Measurements from ENCODE around the gene HPGDS. TPM values are rescaled to one million over a fixed set of nuclear protein-coding genes. Genes with fewer than 3 reads are reported as not detected.

The HPGDS gene
- total RNA-seq, 4 donors from 2014 or later, result 0.53 TPM; not detected in 3

DNA sequence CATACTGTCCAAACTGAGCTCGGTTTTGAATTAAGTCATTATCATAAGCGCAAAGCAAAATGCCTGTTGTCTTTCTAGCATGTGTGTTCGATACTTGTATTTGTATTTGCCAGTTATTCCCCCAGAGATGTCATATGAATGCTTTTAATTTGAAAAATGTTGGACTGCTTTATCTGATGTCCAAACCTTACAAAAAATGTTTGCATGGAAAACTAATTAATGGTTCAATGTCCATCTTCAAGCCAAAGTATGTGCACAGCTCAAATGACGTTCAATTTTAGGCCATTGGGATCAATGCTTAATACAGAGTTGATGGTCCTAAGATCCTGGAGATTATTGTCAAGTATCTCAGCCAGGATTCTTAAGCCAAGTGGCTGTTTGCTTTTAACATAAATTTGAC is 17.2 kb upstream of the HPGDS start:
- H3K9me3 ChIP-seq, result no peaks in the 10 kb centered on the region
- TF ChIP-seq, protein P1, sequence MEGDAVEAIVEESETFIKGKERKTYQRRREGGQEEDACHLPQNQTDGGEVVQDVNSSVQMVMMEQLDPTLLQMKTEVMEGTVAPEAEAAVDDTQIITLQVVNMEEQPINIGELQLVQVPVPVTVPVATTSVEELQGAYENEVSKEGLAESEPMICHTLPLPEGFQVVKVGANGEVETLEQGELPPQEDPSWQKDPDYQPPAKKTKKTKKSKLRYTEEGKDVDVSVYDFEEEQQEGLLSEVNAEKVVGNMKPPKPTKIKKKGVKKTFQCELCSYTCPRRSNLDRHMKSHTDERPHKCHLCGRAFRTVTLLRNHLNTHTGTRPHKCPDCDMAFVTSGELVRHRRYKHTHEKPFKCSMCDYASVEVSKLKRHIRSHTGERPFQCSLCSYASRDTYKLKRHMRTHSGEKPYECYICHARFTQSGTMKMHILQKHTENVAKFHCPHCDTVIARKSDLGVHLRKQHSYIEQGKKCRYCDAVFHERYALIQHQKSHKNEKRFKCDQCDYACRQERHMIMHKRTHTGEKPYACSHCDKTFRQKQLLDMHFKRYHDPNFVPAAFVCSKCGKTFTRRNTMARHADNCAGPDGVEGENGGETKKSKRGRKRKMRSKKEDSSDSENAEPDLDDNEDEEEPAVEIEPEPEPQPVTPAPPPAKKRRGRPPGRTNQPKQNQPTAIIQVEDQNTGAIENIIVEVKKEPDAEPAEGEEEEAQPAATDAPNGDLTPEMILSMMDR (IDR thresholded peaks at IDR 0.05 in 4 of 5, conservative IDR thresholded peaks at IDR 0.05 in 1 of 5), result no peak
- TF ChIP-seq POLR2A (IDR thresholded peaks at IDR 0.05), result no peak
- H3K27ac ChIP-seq, result no peak overlapping the region
- in situ Hi-C loops (cut with MboI; ENCODE audit: low sequenced_read_pairs in 4 of 4) (no loop called here), intact Hi-C loops (cut with DNase I; ENCODE audit: low total_unique reads) (no loop called here)
- H3K4me3 ChIP-seq, result no peak overlapping the region
- no peak for DNase-seq
- H3K36me3 ChIP-seq, result no peaks in the 10 kb centered on the region
- no peaks in the 10 kb centered on the region for H3K4me1 ChIP-seq
- no peak for ATAC-seq
- no peaks in the 10 kb centered on the region for H3K27me3 ChIP-seq

DNA sequence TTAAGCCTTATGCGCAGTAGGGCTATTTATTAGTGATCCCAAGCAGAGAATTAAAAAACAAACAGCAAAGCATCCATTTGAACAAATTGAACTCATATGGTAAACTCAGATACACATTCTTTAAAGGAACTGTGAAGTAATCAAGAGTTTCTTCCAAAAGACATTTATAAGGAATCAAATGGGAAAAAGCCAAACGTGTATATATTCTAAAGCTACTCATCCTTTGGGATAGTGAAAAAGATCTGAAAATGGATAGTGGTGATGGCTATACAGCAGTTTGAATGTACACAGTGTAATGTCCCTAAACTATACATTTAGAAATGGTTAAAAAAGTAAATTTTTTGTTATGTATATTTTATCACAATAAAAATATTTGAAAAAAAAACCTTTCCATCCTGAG is 16.6 kb upstream of the HPGDS start:
- no peaks in the 10 kb centered on the region for H3K36me3 ChIP-seq
- TF ChIP-seq, protein P1 (IDR thresholded peaks at IDR 0.05 in 4 of 5, conservative IDR thresholded peaks at IDR 0.05 in 1 of 5), result no peak
- no peak for TF ChIP-seq POLR2A (IDR thresholded peaks at IDR 0.05)
- ATAC-seq (no peak), DNase-seq (no peak)
- in situ Hi-C loops (cut with MboI; ENCODE audit: low sequenced_read_pairs in 4 of 4), result no loop called here
- H3K27ac ChIP-seq, result no peak overlapping the region
- H3K4me3 ChIP-seq, result no peak overlapping the region
- no peaks in the 10 kb centered on the region for H3K27me3 ChIP-seq
- intact Hi-C loops (cut with DNase I; ENCODE audit: low total_unique reads), result no loop called here
- no peaks in the 10 kb centered on the region for H3K9me3 ChIP-seq
- no peaks in the 10 kb centered on the region for H3K4me1 ChIP-seq

DNA sequence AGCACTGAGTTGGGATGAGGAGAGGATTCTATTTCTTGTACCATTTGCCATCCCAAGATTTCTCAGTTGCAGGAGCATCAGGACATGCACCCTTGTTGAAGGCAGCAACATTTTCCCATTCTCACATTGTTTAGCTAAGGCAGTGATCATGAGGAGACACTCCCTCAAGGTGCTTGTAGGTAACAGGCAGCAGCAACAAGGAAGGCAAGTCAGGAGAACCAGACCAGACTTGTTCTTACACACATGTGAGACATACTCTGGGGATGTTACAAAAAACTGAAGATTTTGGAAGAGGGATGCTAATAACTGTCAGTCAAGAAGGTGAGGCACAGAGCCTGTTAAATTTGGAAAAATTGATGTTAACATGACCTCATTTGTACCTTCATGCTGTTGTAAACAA is 15.5 kb upstream of the HPGDS start:
- in situ Hi-C loops (cut with MboI; ENCODE audit: low sequenced_read_pairs in 4 of 4), result no loop called here
- Histone ChIP-seq H3K27ac (no peak overlapping the region), H3K4me3 (no peak overlapping the region)

GRCh38 chr4:94357624-94358023 is 15.0 kb upstream of the HPGDS start:
- TF ChIP-seq, protein P1 (IDR thresholded peaks at IDR 0.05 in 4 of 5, conservative IDR thresholded peaks at IDR 0.05 in 1 of 5), result no peak
- no peak for TF ChIP-seq POLR2A (IDR thresholded peaks at IDR 0.05)
- in situ Hi-C loops (cut with MboI; ENCODE audit: low sequenced_read_pairs in 4 of 4) (no loop called here), intact Hi-C loops (cut with DNase I; ENCODE audit: low total_unique reads) (no loop called here)
- H3K36me3 ChIP-seq, result no peaks in the 10 kb centered on the region
- H3K27me3 ChIP-seq, result no peaks in the 10 kb centered on the region
- no peaks in the 10 kb centered on the region for H3K9me3 ChIP-seq
- H3K27ac ChIP-seq, result no peak overlapping the region
- no peak overlapping the region for H3K4me3 ChIP-seq
- ATAC-seq (no peak), DNase-seq (no peak)
- no peaks in the 10 kb centered on the region for H3K4me1 ChIP-seq

More for the DNA sequence above, 15.5 kb upstream of the HPGDS start:
- Histone ChIP-seq H3K4me1 (no peaks in the 10 kb centered on the region), H3K27me3 (no peaks in the 10 kb centered on the region), H3K9me3 (no peaks in the 10 kb centered on the region), H3K36me3 (no peaks in the 10 kb centered on the region)
- no peak for TF ChIP-seq POLR2A (IDR thresholded peaks at IDR 0.05)
- TF ChIP-seq, protein P1 (IDR thresholded peaks at IDR 0.05 in 4 of 5, conservative IDR thresholded peaks at IDR 0.05 in 1 of 5), result no peak
- ATAC-seq (no peak), DNase-seq (no peak)
- intact Hi-C loops (cut with DNase I; ENCODE audit: low total_unique reads), result no loop called here

GRCh38 chr4:94356444-94356843 is 13.8 kb upstream of the HPGDS start:
- H3K4me3 ChIP-seq, result no peak overlapping the region
- H3K9me3 ChIP-seq, result no peaks in the 10 kb centered on the region
- H3K27me3 ChIP-seq, result no peaks in the 10 kb centered on the region
- intact Hi-C loops (cut with DNase I; ENCODE audit: low total_unique reads), result no loop called here
- ATAC-seq (no peak), DNase-seq (no peak)
- no peaks in the 10 kb centered on the region for H3K36me3 ChIP-seq
- H3K4me1 ChIP-seq, result no peaks in the 10 kb centered on the region
- H3K27ac ChIP-seq, result no peak overlapping the region
- no peak for TF ChIP-seq POLR2A (IDR thresholded peaks at IDR 0.05)
- TF ChIP-seq, protein P1 (IDR thresholded peaks at IDR 0.05 in 4 of 5, conservative IDR thresholded peaks at IDR 0.05 in 1 of 5), result no peak
- in situ Hi-C loops (cut with MboI; ENCODE audit: low sequenced_read_pairs in 4 of 4), result no loop called here
